Retina (tissue), 1 donor: ENCODE measurements around the gene NOSIP.

Source experiments
- DNase-seq: peaks from one replicate; pipeline ENCODE4 v3.0.0-alpha.2; 2016

The NOSIP gene

DNA sequence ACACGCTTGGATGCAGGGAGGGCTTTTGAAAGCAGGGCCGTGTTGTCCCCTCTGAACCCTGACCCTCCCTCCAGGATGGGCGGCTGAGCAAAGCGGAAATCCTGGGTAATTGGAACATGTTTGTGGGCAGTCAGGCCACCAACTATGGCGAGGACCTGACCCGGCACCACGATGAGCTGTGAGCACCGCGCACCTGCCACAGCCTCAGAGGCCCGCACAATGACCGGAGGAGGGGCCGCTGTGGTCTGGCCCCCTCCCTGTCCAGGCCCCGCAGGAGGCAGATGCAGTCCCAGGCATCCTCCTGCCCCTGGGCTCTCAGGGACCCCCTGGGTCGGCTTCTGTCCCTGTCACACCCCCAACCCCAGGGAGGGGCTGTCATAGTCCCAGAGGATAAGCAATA is 37.3 kb downstream of the NOSIP start:
- DNase-seq = no peak

DNA sequence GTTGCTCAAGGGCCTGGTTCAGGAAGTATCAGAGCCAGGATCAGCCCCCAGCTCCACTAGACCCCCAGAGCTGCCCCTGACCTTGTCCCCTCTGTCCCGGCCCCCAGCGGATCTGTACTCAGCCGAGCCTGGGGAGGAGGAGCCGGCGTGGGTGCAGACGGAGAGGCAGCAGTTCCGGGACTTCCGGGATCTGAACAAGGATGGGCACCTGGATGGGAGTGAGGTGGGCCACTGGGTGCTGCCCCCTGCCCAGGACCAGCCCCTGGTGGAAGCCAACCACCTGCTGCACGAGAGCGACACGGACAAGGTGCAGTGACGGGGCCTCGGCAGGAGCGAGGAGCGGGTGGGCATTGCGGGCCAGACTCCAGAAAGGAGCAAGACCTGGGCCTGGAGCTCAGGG is 37.9 kb downstream of the NOSIP start:
- no peak for DNase-seq

- no peak for DNase-seq
Measured at GRCh38 chr19:49541914-49542313, 38.4 kb downstream of the NOSIP start.

DNA sequence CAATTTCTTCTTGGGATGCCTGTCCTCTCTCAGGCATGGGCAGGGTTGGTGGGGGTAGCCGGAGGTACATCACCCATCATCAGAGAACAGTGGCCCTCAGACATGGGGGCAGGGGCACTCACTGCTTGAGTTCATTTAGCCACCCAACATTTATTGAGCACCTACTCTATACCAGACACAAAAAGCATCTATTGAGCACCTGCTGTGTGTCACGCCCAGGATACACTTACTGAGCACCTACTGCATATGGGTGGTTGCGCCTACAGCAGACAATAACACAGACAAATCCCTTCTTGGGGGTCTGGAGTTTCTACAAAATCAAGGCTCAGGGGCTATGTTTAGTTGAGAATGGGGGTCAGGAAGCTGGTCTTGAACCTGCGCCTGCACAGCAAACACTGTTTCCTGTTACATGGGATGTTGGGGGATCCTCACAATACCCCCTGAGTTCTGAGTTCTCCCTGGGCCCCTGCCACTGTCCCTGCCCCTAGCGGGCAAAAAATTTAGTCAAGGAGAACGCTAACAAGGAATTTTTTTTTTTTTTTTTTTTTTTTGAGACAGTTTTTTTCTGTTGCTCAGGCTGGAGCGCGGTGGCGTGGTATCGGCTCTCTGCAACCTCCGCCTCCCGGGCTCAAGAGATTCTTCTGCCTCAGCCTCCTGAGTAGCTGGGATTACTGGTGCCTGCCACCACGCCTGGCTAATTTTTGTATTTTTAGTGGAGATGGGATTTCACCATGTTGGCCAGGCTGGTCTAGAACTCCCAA is 41.0 kb downstream of the NOSIP start:
- no peak for DNase-seq

DNA sequence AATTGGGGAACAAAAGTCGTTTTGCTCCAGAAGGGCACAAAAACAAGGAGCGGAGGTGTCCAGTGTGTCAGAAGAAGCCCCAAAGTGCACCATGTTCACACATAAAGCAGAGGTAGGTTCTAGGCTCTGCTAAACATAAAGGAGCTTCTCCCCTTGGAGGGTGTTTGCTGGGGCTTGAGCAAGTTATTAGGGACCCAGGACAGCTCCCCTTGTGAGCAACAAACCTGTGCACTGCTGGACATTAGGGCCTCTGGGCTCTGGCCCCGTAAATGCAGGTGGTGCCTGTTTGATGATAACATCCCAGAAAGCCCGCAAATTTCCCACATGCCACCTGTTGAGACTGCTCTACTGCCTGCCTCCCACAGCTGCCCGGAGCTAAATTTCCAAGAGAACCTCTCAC is 41.7 kb downstream of the NOSIP start:
- DNase-seq = no peak

- no peak for DNase-seq
Measured at GRCh38 chr19:49536921-49537462, 43.4 kb downstream of the NOSIP start.

GRCh38 chr19:49534632-49535385 is 45.5 kb downstream of the NOSIP start:
- DNase-seq = no peak

DNA sequence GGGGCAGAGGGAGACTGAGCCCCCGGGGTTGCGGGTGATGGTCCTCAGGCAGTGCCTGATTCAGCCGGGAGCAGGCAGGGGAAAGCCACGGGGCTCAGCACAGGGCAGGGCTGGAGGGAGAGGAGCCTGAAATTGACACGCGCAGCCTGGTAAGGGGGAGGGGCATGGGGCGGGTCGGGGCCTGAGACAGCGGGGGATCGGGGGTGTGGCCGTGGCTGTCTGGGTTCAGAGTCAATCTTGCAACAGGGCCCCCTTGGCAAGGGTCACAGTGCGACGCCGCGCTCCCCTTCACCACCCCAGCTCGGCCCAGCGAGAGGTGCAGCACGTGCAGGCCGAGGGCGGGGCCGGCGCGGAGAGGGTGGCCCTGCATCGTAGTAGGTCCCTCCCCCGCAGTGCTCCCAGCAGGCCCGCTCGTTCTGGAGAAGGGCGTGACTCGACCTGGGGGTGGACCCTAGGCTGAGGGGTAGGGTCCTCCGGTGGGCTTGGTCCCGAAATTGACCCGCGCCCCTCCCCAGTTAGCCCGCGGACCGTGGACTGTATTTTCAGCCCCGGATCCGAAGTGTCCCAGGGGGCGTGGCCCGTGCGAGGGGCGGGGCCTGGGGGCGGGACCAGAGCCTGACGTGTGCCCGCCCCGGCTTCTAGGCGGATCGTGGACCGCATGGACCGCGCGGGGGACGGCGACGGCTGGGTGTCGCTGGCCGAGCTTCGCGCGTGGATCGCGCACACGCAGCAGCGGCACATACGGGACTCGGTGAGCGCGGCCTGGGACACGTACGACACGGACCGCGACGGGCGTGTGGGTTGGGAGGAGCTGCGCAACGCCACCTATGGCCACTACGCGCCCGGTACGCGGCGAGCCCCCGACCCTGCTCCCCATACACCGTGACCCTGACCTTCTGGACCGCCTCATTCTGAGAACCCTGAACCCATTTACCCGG is 46.5 kb downstream of the NOSIP start:
- peak; percentile 91 for DNase-seq

- DNase-seq = no peak
Measured at GRCh38 chr19:49530708-49531107, 49.6 kb downstream of the NOSIP start.

GRCh38 chr19:49528211-49528771 is 52.1 kb downstream of the NOSIP start:
- no peak for DNase-seq

GRCh38 chr19:49524812-49525455 is 55.4 kb downstream of the NOSIP start:
- no peak for DNase-seq

- no peak for DNase-seq
Measured at GRCh38 chr19:49520705-49521319, 59.5 kb downstream of the NOSIP start.

- DNase-seq = no peak
Measured at GRCh38 chr19:49518033-49518432, 62.3 kb downstream of the NOSIP start.

GRCh38 chr19:49515767-49516166 is 64.6 kb downstream of the NOSIP start:
- no peak for DNase-seq

GRCh38 chr19:49514151-49514550 is 66.2 kb downstream of the NOSIP start:
- DNase-seq = no peak

DNA sequence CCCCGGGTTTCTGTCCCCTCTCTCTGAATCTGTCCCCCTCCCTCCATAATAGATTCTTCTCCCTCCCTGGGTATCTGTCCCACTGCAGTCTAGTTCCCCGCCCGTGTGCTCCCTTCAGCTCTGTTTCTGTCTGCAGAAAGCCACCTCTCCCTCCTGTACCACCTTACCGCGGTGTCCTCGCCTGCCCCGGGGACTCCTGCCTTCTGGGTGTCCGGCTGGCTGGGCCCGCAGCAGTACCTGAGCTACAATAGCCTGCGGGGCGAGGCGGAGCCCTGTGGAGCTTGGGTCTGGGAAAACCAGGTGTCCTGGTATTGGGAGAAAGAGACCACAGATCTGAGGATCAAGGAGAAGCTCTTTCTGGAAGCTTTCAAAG is 66.6 kb downstream of the NOSIP start:
- DNase-seq = no peak

GRCh38 chr19:49512970-49513745 is 67.2 kb downstream of the NOSIP start:
- DNase-seq = peak; percentile 81

DNA sequence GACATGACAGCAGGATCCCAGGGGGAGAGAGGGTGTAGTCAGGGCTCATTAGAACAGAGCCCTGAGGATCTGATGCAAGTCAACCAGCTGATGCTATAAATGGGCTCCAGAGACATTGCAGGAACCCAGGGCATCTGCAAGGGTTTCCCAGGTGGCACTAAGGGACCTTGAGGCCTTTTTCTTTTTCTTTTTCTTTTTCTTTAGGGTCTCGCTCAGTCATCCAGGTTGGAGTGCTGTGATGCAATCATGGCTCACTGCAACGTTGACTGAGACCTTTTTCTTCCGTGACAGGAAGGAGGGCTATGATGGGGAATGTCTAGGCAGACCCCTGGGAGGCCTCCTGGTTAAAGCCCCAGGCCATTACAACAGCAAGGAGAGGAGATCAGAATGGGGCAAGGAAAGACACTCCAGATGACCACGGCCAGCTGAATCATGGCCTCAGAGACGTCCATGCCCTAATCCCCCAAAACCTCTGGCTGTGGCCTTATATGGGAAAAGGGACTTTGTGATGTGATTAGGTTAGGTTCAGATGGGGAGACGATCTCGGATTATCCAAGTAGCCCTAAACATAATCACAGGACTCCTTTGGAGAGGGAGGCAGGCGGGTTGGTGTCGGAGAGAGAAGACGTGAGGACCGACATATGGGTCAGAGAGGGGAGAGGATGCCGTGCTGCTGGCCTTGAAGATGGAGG is 72.4 kb downstream of the NOSIP start:
- no peak for DNase-seq

DNA sequence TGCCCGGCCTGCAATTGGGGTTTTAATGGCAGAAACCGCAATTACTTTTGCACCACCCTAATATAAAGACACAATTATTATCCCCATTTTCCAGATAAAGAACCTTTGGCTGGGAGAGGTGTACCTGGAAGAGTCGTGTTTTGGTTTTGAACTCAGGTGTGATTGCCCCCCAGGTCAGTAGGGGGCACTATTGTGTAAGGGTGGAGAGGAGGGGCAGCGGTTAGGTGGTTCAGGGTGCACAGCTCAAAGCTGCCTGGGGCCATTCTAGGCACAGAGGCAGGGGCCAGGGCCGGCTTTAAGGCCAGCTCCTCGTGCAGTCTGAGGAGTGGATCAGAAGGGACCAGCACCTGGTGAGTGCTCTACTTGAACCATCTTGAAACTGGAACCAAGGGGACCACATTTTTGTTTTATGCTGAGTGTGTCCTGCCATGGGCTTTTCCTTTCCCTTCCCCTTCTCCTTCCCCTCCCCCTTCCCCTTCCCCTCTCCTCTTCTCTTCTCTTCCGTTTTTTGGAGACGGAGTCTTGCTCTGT is 73.7 kb downstream of the NOSIP start:
- peak; percentile 56 for DNase-seq
